NB4 (cell line): Measurements from ENCODE around the gene ZNF440.

Source experiments
- MYC ChIP-seq: IDR thresholded peaks from 2 replicates; pipeline ENCODE4 v1.6.1; 2011; ENCODE audit warnings: low read depth, low read length
- POLR2A ChIP-seq: IDR thresholded peaks from 2 replicates; pipeline ENCODE4 v1.6.1; 2011; ENCODE audit warnings: mild to moderate bottlenecking; ENCODE audit not compliant: insufficient read length; ENCODE audit errors: extremely low read depth
- TF ChIP-seq, protein P1 (sequence below): IDR thresholded peaks from one replicate; pipeline ENCODE4 v1.5.1; 2012; ENCODE audit warnings: low read depth, low read length
- TF ChIP-seq, protein P2 (sequence below): IDR thresholded peaks from 2 replicates; pipeline ENCODE4 v1.6.1; 2011; ENCODE audit warnings: low read depth, low read length

DNA sequence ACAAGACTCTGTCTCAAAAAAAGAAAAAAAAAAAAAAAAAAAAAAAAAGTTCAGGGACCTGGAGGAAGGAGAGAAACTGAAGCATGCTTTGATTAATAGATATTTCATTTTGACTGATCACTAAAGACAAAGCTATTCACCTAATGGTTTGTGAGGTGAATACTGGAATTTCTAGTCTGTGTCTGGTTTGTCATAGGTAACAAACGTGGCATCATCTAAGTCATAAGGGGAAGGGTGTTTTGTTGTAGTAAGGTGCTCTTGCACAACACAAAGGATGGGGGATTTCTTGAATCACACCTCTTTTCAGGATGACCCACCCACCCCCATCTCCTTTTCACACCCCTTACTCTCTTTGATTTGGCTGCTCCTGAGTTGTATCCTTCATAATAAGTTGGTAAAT is 59.7 kb downstream of the ZNF440 start:
- TF ChIP-seq, protein P1, sequence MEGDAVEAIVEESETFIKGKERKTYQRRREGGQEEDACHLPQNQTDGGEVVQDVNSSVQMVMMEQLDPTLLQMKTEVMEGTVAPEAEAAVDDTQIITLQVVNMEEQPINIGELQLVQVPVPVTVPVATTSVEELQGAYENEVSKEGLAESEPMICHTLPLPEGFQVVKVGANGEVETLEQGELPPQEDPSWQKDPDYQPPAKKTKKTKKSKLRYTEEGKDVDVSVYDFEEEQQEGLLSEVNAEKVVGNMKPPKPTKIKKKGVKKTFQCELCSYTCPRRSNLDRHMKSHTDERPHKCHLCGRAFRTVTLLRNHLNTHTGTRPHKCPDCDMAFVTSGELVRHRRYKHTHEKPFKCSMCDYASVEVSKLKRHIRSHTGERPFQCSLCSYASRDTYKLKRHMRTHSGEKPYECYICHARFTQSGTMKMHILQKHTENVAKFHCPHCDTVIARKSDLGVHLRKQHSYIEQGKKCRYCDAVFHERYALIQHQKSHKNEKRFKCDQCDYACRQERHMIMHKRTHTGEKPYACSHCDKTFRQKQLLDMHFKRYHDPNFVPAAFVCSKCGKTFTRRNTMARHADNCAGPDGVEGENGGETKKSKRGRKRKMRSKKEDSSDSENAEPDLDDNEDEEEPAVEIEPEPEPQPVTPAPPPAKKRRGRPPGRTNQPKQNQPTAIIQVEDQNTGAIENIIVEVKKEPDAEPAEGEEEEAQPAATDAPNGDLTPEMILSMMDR: no peak
- TF ChIP-seq, protein P2, sequence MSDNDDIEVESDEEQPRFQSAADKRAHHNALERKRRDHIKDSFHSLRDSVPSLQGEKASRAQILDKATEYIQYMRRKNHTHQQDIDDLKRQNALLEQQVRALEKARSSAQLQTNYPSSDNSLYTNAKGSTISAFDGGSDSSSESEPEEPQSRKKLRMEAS: no peak
- TF ChIP-seq POLR2A (no peak), MYC (no peak)
